ENCODE data around the gene NRXN3.

- TF ChIP-seq, protein P1, sequence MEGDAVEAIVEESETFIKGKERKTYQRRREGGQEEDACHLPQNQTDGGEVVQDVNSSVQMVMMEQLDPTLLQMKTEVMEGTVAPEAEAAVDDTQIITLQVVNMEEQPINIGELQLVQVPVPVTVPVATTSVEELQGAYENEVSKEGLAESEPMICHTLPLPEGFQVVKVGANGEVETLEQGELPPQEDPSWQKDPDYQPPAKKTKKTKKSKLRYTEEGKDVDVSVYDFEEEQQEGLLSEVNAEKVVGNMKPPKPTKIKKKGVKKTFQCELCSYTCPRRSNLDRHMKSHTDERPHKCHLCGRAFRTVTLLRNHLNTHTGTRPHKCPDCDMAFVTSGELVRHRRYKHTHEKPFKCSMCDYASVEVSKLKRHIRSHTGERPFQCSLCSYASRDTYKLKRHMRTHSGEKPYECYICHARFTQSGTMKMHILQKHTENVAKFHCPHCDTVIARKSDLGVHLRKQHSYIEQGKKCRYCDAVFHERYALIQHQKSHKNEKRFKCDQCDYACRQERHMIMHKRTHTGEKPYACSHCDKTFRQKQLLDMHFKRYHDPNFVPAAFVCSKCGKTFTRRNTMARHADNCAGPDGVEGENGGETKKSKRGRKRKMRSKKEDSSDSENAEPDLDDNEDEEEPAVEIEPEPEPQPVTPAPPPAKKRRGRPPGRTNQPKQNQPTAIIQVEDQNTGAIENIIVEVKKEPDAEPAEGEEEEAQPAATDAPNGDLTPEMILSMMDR (IDR thresholded peaks at IDR 0.05), result no peak
- no peak for TF ChIP-seq POLR2A (IDR thresholded peaks at IDR 0.05)
Measured at GRCh38 chr14:79036441-79036840, 866.3 kb downstream of the NRXN3 start.

All from body of pancreas (tissue), 4 donors.